Testis (tissue), 2 donors: ENCODE data around the gene CCRL2.

Source experiments
- CTCF ChIP-seq, 3 experiments: fragments of 450-650 bp in 2 of 3; fragments of 200-600 bp in 1 of 3; sonication (generic) in 1 of 3; IDR thresholded peaks; one replicate each; pipeline ENCODE4 v1.5.1; 2016 to 2019; ENCODE audit warnings: antibody characterized with exemption in 3 of 3, mild to moderate bottlenecking in 2 of 3, moderate library complexity in 1 of 3
- POLR2A ChIP-seq: fragments of 450-650 bp; IDR thresholded peaks from one replicate; pipeline ENCODE4 v1.6.1; 2017; ENCODE audit warnings: antibody characterized with exemption, mild to moderate bottlenecking, moderate library complexity

GRCh38 chr3:46365041-46365440, 42.0 kb upstream of the CCRL2 start:
- TF ChIP-seq CTCF (IDR thresholded peaks at IDR 0.05) = no peak
- TF ChIP-seq POLR2A = no peak
